NCI-H187 (cell line): ENCODE data around the gene FOXP1.
"Not testable (repeated sequence)": the region's sequence is repeated elsewhere in the genome, so short reads cannot be mapped to it uniquely, and the experiment has no call there.

Experiments
- DNase-seq, 2 experiments: peaks; one replicate each; lab custom pipeline; 2025; lab: John Stamatoyannopoulos, UW

FOXP1 gene

DNA sequence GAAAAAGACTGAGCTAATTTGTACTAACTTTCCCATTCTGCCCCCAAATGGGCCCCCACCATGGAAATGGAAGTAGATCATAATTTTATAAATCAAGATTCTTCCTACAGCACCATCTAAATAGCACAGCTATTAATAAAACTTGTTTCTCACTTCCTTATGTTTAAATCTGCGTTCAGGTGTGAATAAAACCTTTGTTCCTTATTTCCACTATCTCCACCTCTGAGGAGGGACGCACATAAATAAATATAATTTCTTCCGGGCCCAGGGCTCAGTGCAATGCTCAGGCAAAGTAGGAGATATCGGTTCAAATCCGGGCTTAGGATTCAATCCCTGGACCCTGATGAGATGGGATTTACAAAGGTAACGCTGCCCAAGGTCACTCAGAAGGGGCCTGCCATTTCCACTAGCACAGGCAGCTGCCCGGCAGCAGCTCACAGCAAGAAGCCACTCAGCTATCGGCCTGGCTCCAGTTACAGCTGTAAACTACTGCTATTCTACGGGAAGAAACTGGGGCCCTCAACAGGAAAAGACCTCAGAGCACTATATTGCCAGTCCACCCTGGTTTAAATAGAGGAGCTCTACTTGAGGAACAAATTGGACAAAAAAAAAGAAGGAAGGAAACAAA lies 52.5 kb downstream of the FOXP1 start:
- peak; percentile 8 to 38 for DNase-seq

DNA sequence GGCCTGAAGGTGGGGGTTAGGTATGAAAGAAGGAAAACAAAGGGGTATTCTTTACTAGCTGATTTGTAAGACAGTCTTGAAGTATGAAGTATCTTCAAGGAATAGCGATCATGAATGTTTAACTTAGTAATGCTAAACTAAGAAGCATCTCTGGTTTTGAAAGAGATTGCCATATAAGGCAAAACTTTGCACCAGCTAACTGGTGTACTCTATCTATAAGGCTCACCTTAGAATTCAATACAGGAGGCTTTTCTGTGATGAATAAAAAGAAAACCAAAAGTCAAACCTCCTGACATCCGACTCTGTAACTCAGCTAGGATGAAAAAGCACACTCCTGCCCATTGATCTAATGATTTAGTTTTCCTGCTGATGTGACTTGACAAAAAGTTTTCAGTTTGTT lies 54.7 kb downstream of the FOXP1 start:
- no peak for DNase-seq

DNA sequence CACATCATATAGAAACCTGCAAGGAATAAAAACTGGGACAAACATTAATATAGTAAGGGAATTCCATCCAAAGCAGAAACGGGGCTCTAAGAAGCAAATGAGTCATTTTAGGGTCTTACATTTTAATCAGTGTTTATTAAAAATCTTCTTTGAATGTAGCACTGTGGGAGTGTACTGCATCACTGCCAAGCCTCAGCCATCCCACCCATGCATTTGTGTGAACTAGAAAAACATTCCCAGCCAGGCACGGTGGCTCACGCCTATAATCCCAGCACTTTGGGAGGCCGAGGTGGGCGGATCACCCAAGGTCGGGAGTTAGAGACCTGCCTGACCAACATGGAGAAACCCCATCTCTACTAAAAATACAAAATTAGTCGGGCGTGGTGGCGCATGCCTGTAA lies 57.1 kb downstream of the FOXP1 start:
- DNase-seq, result not testable (repeated sequence)

DNA sequence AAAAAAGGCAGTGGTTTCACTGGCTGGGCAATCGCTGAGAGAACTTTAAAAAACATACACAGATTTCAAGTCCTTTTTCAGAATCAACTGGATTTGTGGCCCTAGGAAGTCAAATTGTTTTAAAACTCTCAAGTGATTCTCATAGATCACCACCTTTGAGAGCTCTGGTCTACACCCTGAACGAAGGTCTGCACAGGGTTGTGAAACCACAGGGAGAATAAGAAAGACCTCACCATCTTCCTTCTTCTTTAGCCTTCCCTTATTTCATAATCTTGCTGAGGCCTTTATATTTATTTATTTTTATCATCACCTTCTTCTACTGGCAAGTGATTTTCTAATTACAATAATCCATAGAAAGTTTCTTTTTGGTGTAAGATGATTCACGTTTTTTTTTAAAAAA lies 58.1 kb downstream of the FOXP1 start:
- no peak for DNase-seq

DNA sequence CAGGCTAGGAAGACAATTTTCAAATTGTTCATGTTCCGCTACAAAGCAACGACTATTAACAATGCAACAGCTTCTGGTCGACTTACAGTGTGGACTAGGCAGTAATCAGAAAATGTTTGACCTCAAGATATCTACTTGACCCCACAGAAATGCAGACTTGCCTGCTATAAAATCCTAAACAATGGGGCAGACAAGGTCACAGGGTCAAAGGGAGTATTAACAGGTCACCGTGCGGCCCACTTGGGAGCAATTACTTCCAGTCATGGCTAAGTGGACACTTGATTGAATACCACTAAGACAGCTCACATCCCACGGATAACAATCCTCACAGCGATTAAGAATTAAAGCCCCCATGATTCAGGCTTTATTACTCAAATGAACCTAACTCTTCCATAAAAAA lies 58.9 kb downstream of the FOXP1 start:
- DNase-seq, result no peak

DNA sequence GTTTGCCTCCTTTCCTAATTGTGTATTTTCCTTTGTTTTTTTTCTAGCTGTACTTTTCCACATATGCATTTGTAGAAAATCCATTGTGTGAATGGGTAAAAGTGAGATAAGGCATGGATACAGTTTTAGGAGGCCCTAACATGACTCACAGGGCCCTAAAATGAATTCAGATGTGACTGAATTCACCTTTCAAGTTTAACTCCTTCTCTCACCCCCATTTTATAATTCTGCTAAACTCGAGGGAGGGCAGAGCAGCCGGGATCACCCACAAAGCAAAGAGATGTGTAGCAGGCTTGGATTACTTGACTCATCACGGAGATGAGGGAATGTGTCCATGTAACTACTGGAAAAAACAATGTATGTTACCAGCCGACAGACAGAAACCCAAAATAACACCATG lies 59.9 kb downstream of the FOXP1 start:
- no peak for DNase-seq

DNA sequence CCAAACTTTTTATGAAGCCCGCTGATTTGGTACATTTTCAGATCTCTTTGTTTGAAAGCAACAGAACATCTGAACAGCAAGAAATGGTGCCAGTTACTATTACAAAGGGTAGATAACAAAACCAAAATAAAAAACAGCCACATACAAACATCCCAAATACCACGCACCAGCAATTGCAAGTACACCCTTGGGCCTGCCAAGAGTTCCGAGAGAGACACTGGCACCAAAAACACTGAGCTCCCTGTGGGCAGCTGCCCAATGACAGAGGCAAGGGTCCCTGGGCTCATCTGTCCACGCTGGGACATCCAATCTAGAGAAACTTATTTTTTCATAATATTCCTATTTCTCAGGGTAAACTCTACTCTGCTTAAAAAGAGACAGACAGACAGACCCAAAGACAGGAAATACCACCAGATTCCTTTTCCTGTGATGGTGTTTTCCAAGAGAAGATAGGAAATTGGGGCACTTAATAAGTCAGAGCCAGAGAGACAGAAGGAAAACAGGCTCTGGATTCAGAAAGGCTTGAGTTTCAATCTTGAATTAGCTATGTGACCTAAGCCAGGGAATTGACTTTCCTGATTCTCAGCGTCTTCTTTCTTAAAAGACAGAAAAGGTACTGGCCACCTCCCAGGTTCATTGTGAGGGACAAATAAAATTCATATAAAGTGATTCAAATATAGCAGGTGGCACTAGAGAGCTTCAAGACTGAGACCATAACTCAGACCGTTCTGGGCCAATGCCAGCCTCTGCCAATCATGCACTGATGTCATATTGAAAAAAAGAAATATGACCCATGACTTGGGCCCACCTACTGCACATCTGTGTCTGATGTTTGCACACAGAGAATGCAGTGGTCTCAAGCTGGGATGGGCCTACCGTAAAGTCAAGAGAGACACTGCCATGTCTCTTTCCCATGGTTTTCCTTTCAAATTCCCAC lies 61.3 kb downstream of the FOXP1 start:
- no peak for DNase-seq

DNA sequence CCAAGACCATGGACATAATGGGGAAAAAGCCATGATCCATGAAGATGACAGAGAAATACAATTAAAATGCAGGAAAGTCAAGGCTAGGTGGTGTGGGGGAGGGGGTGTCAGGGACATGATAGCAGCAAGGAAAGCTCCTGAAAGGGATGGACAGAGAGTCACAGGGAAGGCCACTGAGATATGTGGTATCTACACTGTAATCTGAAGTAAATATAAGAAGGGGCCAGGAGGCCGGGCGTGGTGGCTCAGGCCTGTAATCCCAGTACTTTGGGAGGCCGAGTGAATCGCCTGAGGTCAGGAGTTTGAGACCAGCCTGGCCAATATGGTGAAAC lies 62.5 kb downstream of the FOXP1 start:
- DNase-seq, result no peak

DNA sequence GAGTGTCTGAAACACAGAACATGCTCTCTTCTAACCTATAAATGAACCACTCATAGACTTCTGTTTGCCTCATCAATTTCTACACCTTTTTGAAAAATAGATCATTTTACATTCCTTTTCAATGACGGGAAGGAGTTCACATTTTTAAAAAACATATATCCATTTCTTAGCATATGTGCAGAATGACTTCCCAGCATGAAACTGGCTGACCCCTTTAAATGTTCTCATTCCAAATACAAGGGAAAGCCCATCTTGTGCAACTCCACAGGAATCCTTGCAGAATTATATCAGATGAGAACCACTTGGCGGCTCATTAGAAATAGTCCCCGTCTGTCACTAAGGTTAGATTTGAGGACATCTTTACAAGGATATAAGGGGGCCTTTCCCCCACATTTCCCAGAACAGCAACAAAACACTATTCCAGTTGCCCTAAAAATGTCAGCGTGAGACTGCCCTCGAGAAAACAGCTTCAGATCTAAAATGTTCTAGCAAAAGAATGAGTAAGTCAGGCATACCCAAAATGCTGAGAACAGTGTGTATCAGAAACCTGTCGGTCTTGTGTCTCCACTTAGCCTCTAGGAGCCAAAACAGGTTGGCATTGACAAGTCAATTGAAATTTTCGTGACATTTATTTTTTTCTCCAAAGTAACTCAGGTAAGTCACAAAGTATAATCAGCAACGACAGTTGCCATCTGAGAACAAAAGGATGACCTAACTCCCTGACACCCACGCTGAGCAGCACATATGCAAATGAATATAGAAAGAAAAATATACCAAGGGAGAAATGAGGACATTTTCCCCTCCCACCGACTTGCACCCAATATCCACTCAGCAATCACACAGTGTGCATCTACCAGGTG lies 63.1 kb downstream of the FOXP1 start:
- DNase-seq, result no peak

DNA sequence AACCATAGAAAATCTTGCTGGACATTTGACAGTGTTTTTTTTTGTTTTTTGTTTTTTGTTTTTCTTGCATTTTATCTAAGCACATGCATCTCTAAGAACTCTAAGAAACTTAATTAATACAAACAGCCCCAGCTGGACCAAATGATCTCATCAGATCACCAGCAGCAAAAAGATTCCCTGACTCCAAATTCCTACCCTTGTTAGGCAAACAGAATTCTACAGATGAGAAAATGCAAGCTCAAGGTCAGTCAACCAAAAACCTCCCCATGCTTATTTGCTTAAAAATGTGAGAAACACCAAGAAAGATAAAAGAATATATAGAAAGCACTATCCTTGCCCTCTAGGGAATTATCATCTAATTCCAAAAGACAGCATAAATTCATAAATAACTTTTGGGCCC lies 65.4 kb downstream of the FOXP1 start:
- DNase-seq, result no peak

DNA sequence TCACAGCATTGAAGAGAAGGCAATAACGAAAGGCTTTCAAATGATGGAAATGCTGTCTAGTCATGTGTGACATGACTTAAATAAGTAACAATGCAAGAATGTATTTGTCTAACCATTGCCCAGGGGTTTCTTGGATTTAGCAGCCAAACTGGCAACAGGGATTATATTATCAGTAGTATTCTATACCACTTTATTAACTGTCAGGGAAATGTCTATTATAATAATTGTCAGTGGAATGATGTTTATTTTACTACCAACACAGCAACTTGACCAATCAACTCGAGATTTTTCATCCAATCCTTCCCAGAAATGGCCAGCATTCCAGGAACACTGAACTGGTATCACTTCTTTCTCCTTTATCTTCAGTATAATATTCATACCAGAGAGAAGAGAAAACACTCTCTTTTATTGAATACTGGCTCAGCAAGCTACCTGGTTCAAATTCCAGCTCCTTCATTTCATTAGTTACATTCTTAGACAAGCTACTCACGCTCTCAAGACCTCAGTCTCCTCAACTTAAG lies 66.2 kb downstream of the FOXP1 start:
- DNase-seq, result no peak

DNA sequence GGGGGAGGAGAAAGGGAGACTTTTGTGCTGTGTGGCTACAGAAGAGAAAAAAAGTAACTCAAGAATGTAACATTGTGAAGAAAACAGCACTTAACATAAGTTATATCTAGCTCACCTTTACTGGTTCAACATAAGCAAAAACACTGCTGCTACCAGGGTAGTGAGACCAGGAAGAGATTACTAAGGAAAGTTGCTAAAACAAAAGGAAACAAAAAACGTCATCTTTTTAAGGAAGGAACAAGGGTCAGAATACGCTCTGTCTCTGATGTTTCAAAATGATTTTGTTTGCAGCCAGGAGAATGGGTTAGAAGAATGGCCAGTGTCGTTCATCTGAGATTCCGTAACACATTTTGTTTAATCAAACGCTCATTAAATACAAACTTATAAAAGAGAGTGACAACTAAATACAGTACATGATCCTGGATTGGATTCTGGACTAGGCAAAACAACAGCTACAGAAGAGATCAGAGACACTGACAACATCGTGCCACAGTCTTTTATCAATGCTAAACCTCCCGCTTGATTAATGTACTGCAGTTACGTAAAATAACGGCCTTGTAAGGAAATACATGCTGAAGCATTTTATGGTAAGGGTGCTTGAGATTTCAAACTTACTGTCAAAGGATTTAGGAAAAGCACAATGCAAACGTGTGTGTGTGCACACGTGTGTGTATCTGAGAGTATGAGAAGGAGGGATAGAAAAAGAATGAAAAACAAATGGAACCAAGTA lies 67.7 kb downstream of the FOXP1 start:
- DNase-seq, result no peak

DNA sequence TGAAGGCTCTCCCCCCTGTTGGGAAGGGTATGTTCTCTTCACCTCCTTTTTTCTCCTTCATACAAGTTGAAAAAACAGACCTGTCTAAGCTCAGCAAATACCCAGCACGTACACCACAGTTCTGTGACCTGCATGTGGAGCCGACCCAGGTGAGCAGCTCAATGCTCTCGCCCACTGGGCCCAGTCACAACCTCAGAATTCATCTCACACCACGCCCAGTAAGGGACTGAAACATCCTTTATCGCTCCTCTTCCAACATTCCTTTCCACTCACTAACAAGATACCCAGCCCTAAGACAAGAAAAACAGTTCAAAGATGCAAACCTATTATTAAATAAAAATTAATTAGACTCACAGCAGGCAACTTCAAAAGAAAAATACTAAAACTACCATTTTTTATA lies 68.9 kb downstream of the FOXP1 start:
- DNase-seq, result no peak

DNA sequence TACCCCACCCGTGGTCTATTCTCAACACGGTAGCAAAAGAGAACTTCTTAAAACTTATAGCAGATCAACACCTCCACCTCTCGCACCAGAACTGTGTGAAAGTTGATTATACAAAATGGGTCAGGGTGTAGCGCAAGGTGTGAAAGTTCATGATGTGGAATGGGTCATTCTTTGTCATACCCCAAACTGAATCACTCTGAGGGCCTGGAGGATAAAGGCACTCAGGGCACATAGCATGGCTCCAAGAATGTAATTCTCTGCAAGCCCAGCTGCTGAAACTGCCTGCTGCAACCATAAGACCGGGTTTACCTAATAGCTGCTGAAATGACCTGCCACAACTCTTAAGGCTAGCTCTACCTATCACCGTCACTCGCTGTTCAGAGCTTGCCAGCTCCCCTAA lies 70.0 kb downstream of the FOXP1 start:
- DNase-seq, result no peak

DNA sequence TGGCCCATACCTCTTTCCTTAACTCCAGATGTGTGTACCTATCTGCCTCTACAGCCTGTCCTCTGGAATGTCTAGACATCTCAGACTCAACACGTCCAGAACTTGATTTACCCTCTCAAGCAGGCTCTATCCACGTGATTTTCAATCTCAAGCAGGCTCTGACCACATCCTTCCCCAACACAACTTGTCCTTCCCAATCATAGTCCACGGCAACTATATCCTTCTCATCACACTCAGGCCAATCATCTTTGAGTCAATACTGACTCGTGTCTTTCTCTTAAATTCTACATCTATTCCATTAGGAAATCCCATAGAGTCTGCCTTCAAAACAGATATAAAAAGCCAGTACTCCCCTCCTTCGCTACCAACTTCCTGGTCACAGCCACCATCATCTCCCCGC lies 70.4 kb downstream of the FOXP1 start:
- no peak for DNase-seq

DNA sequence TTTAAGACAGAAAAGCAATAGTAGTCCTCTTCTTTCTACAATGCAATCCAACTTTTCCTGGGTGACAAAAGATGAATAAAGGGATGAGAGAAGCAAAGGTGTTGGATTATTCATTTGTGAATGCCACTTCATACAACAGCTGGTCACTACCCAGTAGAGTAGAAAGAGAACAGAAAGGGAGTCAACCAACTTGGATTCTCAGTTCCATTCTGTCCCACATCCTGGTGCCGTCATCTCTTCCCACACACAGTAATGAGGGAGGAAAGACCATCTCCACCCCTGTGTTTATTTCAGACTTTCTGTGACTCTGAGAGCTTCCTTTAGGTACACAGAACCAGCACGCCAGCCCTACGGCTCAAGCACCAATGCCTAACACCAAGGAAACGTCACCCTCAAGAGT lies 71.0 kb downstream of the FOXP1 start:
- no peak for DNase-seq

DNA sequence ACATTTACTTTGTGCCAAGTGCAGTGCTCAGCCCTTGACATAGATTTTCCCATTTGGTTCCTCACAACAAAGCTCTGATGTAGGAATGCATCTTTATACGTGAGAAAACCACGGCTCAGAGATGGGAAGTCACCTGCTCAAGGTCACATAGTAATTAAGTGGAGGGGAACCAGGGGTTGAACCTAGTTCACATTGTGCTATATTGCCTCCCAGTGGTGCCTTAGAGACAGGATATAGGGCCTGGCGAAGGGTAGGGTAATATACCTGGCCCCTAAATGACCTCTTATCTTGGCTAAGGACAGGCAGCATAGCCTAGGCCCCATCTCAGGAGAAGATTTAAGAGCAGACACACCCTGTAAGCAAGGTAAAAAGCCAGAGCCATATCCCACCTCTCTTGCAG lies 71.5 kb downstream of the FOXP1 start:
- DNase-seq, result no peak

DNA sequence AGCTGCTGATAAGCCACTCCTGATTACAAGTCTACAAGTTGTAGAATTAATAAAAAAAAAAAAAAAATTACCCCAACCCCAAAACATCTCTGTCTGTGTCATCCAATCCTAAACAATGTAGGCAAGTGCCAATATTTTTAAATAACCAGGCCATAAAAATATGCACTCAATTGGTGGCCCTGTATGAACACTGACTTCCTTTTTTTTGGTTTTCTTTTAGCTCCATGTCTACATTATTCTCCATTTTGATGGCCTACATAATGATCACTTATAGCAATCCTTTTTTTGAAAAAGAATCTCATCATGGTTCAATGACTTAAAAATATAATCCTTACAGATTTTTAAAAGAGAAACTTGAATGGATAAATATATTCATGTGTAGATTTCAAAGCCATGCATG lies 72.1 kb downstream of the FOXP1 start:
- DNase-seq, result no peak

DNA sequence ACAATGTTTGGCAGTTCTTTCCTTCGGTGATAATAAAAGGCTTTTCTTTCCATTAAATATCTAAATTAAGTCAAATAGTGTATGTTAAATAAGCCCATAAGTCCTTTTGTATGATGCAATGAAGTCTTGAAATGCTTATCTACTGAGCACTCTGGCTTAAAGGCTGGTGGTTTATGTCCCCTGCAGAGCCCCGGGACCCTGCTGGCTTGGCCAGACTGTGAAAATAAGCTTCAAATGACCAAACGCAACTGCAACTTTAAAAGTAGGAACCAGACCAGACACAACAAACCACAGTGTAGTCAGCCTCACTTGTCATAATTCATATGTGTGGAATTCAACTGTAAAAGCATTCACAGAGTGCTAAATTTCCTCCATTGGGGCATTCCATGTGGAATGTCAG lies 72.5 kb downstream of the FOXP1 start:
- no peak for DNase-seq

DNA sequence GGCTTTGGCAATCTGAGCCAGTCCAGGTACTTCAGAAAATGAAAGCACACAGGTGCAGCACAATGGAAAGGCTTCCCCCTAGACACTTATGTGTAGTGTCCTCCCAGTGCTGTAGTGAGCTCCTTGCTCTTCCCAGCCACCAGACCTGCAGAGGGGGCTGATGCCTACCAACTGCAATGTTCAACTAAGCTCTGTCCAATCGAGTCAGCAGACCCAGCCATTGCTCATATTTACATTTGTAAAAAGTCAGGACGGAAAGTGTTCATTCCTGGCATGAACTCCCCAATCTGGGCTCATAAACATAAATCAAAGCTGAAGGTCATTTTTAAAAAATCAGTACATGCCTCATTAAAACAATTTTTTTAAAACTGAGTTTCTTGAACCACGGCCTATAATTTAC lies 73.0 kb downstream of the FOXP1 start:
- DNase-seq, result peak in 1 of 2 experiments; percentile 49

DNA sequence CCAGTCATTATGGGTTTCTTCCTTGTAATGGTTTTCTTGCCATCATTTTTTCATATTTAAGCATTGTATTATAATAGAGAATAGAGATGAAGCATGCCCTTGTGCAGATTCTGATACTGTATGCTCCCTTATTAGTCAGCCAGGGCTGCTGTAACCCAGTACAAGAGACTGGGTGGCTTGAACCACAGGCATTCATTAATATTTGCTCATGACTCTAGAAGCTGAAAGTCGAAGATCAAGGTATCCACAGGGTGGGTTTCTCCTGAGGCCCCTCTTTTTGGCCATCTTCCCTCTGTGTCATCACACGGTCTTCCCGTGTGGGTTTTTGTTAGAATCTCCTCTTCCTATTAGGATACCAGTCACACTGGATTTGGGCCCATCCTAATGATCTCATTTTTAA lies 74.5 kb downstream of the FOXP1 start:
- DNase-seq, result no peak

DNA sequence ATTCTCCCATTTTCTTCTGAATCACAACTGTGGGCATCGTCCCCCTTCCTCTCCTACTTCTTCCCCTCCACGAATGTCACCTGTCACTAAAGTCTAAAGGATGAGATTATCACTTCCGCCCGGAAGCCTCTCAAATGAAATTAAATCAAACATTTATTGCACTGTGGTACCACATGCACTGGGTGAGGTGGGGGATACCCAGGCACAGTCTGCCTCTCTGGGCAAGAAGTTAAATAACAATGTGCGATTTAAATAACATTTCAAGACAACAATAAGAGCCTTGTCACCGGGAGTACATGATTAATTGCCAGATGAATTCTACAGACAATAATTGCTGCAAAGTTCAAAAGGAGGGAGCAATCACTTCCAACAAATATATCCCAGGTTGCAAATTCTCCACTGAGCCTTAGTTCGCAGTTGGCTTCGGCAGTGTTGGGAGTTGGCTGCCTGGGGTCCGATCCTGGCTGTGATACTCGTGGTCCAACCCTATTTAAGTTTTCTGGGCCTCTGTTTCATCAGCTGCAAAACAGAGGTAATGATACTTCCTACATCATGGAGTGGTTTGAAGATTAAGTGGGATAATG lies 77.7 kb downstream of the FOXP1 start:
- DNase-seq, result no peak
